VCaP (cell line): ENCODE data around the gene EVX2.

ENCODE experiments used
- H3K27ac ChIP-seq: fragments of 450-650 bp; 2 replicates; pipeline ENCODE4 v1.5.1; 2017
- TF ChIP-seq, protein P1 (sequence below): fragments of 450-650 bp; conservative IDR thresholded peaks from 2 replicates; pipeline ENCODE4 v1.5.1; 2017; ENCODE audit warnings: mild to moderate bottlenecking, moderate library complexity

The EVX2 gene

DNA sequence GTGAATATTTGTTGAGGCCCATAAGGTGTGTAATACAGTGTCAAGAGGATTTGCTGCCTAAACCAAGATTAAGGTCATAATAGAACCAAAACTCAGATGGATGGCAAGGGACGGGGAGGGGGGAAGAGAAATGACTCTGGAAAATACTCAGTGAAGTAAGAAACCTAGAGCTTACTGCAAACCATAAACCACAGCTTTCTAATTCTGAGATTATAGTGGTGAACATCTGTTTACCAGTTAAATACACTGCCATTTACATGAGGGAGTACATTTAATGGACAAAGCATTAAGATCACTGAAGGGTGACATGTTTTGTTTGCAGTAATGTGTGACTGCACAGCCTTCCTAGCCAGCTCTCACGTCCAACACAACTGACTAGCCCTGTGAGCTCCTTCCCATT is 19.8 kb downstream of the EVX2 start:
- H3K27ac ChIP-seq, result peak overlapping the region; percentile 18
- TF ChIP-seq, protein P1, sequence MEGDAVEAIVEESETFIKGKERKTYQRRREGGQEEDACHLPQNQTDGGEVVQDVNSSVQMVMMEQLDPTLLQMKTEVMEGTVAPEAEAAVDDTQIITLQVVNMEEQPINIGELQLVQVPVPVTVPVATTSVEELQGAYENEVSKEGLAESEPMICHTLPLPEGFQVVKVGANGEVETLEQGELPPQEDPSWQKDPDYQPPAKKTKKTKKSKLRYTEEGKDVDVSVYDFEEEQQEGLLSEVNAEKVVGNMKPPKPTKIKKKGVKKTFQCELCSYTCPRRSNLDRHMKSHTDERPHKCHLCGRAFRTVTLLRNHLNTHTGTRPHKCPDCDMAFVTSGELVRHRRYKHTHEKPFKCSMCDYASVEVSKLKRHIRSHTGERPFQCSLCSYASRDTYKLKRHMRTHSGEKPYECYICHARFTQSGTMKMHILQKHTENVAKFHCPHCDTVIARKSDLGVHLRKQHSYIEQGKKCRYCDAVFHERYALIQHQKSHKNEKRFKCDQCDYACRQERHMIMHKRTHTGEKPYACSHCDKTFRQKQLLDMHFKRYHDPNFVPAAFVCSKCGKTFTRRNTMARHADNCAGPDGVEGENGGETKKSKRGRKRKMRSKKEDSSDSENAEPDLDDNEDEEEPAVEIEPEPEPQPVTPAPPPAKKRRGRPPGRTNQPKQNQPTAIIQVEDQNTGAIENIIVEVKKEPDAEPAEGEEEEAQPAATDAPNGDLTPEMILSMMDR, result no peak

DNA sequence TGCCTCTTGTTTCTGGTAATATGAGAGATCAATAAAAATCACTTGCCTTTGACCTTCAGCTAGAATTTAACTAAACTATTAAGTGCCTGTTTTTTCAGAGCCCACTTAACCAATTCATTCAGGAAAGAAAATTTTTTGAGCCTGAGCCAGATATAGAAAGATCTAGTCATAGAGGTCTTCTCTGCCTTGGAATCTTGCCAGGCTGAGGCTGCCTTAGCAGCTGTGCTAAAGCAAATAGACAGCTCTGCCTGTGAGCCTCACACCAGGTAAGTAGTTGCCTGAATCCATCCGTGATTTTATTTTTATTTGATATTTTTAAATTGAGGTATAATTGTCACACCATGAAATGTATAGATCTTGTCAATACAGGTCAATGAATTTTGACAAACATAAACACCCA is 27.4 kb downstream of the EVX2 start:
- no peak overlapping the region for H3K27ac ChIP-seq
- TF ChIP-seq, protein P1, result no peak

DNA sequence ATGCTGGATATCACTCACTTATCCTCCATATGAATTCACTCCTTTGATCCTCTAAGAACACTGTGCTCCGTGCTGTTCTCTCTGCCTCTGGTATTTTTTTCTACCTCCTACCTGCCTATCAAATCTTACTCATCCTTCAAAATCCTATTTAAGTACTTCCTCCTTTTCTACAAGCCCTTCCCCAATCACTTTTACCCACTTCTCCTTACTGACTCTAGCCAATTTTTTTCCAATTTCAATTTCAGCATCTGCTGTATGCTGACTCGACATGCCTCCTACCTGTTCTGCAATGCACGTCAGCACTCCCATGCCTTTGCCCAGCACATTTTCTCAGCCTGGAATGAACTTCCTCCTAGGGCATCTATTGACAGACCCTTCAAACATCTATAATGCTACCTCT is 44.4 kb downstream of the EVX2 start:
- TF ChIP-seq, protein P1, result no peak
- H3K27ac ChIP-seq, result no peak overlapping the region

DNA sequence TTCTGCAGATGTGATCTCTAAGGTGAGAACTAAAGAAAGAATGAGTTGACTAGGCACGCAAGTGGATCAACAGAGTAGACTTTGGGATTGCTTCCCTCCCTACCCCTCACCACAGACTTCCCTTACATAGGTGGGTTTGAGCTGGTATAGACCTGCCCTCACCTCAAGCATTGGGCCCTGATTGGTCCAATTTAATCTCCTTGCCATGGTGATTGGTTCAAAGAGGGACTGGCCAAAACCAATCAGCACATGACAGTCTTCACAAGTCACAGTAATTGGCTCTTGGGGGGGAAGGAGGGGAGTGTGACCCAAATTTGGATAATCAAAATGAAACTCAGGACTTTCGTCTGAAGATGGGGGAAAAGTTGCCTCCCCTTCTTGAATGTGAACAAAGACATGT is 45.1 kb downstream of the EVX2 start:
- H3K27ac ChIP-seq, result no peak overlapping the region
- TF ChIP-seq, protein P1, result no peak

DNA sequence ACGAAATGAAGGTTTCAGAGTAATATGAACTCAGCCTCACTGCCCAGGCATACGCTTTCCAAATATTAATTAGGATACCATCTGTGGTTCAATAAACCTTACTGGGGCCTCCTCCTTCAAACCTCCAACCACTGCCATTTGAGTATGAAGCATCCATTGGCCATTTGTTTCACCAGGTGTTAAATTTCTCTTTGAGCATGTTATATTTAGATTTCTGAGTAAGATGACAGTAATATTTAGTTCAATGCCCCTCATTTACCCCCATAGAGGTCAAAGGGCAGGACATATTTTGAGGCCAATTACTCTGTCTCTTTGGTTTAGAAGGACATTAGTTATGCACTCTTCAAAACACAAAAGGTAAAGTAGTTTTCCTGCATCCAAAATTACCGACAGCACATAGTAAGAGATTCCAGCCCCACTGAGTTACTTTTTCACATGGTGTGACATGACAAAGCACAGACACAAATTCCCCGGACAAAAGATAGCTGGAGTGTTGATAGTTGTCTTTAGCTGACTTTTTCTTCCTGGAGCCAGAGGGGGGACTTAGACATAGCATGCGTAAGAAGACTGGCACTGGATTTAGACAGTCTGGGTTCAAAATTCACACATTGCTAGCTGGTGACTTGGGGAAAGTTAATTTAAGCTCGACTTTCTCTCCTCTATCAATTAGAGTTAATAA is 48.6 kb downstream of the EVX2 start:
- no peak overlapping the region for H3K27ac ChIP-seq
- TF ChIP-seq, protein P1, result no peak

DNA sequence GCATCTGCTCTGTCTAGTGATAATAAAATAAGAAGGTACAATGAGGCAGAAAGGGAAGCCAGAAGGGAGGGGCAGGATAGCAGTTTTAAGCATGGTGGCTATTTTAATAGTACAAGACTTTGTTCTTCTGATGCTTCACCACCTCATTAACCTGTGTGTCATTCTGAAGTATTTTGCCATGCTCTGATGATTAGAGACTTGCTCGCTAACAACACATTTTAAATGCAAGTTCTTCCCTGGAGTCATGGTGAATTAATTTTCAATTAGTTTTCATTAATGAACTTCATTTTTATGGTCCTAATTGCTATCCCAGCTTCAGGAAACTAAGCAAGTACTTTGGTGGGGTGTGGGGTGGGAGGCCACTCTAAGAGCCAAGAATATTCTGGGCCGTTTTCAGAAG is 56.0 kb downstream of the EVX2 start:
- no peak overlapping the region for H3K27ac ChIP-seq
- TF ChIP-seq, protein P1, result no peak
